CD4-positive, alpha-beta T cell treated with Interferon gamma for 1 hour (primary cell): Measurements from ENCODE around the gene RBP3.
"Not testable (repeated sequence)": the region's sequence is repeated elsewhere in the genome, so short reads cannot be mapped to it uniquely, and the experiment has no call there.

Experiments
- DNase-seq: peaks from one replicate; pipeline ENCODE4 v3.0.0-alpha.2; 2020

The RBP3 gene

DNA sequence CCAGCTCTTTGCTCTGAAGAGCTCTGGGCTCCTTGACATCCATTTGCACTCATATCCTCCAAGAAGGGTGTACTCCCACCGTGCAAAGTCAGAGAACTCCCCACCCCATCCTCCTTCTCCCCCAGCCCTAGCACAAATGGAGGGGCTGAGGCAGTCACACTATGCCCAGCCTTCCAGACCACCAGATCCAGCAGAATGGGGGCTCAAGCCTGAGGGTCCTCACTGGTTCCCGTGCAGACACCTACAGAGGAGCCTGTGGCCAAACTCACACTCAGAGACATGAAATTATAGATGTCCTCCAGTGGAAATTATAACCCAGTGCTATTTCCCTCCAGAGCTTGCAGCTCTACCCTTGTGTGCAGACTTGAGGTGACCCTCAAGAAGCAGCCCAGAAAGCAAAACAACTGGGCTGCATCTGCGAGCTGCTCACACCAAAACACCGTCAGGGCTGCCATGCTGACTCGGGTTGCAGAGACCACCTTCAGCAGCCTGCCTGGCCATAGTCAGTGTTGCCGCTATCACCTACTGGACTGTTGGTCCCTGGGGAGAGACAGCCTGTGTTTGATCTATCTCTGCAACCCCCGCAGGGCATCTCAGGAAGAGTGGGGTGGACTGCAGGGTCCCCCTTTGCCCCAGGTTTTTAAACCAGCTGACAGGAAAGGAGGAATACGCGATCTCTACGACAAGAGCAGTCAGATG, 28.5 kb downstream of the RBP3 start:
- no peak for DNase-seq

- no peak for DNase-seq
Observed at GRCh38 chr10:47378183-47378510, 30.0 kb downstream of the RBP3 start.

DNA sequence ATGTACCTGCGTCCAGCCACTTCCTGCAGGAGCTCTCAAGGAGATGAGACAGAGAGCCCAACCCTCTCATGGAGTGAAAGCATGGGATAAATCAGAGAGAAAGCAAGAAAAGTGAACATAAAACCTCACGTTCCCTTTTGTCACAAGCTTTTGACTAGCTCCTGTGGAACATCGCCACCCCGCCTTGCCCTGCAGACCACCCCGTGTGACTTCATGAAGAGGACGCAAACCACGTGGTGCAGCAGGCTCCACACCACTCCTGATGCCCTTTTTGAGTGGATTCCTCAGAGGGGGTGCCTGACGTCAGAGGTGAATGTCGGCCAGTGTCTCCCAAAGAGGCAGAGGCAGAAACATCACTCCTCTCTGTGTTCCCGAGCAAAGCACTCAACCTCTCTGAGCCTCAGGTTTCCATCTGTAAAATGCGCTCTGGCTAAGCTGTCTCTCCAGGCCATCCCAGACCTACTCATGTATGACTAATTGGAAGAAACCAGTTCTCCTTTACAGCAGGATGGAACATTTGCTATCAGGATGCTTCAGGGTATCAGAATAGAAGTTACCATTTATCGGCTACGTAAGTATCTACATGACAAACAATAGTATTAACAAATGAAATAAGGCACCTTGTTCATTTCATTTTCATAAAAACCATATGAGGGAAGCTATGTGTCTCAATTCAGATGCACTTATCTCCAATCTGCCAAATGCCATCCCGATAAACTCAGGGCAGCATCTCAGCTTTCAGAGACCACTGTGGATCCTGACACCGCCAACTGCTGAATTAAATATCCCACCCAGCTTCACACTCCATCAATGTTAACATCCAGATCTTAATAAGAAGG, 30.7 kb downstream of the RBP3 start:
- no peak for DNase-seq

- DNase-seq = no peak
Observed at GRCh38 chr10:47379445-47379785, 31.3 kb downstream of the RBP3 start.

- DNase-seq = no peak
Observed at GRCh38 chr10:47379901-47380300, 31.7 kb downstream of the RBP3 start.

DNA sequence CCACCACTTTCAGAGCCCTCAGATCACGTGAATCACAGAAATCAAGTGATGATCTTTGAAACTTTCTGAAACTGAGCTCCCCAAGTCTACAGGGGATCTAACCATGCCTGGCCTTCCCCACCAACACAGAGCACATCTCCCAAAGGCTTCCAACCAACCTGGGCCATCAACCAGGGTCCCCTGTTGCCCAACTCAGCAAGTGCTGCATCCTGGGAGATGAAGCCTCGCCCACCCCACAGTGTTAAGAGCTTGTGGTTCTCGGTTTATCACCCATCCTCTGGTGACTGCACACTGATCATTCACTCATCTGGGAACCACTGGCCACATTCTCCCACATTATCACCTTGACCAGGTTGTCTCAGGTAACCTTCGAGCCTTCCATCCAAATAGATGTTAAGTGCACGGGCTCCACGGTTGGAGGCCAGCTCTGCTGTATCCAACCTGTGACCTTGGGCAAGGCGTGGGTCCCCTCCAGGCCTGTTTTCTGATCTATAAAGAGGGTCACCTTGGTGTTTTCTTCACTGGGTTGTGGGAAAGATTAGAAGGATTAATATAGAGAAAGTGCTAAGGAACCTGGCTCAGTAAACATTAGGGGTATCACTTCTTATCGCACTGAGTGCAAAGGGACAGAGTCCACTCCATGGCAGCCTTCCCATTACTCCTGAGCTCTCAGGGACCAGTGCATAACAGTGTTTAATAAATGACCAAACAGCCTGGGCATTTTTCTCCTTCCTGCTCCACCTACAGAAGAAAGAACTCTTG, 32.4 kb downstream of the RBP3 start:
- DNase-seq = no peak

DNA sequence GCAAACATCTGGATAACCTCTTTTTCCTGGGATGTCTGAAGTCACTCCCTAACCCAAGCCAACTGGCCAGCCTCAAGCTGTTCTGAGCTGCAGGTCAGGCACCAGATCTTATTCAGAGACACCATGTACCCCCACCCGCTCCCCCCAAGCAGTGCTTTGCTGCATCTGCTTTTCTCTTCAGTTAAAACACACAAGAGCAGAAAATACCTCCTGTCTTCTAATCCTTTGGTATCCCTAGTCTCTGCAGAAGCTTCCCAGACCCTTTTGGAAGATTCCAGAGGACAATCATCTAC, 32.9 kb downstream of the RBP3 start:
- DNase-seq = no peak

DNA sequence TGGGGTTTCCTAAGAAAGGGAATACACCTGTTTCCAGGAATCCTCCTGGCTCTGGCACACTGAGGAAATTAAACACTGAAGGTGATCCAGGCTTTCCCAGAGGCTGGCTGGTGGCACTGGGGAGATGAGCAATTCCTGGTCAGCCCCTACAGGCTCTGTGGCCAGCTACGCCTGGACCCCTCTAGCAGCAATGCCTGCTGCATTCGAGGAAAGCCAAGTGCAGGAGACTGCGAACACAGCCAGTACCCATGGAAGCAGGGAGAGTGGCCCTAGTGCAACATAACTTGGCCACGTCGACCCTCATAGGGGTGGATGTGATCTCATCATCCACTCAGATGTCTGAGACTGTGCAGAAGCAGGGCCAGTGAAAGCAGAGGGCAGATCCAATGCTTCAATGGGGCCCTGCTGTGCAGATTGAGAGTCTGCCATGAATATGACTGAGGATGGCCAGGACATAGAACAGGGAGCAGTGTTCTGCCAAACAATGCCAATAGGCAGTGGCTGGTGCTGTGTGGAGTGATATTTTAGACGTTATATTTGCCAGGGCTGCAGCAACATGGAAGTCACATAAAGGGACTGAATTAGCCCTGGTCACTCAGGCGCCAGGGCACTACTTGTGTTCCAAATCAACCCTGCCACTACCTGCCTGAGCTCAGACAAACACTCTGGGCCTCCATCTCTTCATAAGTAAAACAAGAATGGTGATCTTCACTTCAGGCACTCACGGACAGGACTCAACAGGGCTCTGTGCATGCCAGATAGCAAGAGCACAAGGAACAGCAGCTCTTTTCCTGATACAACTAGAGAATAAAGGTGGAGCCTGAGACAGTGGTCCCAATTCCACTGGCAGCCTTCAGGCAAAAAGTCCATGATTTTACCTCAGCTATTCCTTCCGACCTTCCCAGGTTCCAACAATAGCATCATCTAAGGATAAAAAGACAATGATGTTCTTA, 33.5 kb downstream of the RBP3 start:
- DNase-seq = no peak

- no peak for DNase-seq
Observed at GRCh38 chr10:47383261-47384147, 35.3 kb downstream of the RBP3 start.

- DNase-seq = peak; percentile 67
Observed at GRCh38 chr10:47384148-47384921, 36.2 kb downstream of the RBP3 start, which contains the start of gene ZNF488. Gene ZNF488 (minus strand): TSS chr10:47384293. CDS start chr10:47368829, 15,464 bp downstream.

GRCh38 chr10:47386104-47386503, 37.9 kb downstream of the RBP3 start:
- not testable (repeated sequence) for DNase-seq

DNA sequence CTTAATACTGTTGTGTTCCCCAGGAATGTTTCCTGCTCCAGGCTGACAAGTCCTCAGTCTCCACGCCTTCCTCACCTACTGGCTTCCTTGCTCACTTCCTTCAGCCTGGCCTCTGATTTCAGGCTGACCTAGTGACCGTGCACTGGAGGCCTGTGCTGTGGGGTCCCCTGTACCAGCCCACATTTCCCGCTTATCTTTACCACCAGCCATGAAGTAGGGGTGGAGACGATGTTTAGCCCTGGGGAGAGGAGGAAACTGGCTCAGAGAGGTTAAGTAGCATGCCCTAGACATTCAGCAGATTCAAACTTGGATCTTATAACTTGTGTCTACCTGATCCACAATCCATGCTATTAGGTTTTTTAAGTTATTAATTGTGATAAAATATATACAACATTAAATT, 40.7 kb downstream of the RBP3 start:
- DNase-seq = no peak

GRCh38 chr10:47389619-47390018, 41.5 kb downstream of the RBP3 start:
- DNase-seq = no peak

- DNase-seq = no peak
Observed at GRCh38 chr10:47396311-47396717, 48.2 kb downstream of the RBP3 start.

- no peak for DNase-seq
Observed at GRCh38 chr10:47397256-47397655, 49.1 kb downstream of the RBP3 start.

DNA sequence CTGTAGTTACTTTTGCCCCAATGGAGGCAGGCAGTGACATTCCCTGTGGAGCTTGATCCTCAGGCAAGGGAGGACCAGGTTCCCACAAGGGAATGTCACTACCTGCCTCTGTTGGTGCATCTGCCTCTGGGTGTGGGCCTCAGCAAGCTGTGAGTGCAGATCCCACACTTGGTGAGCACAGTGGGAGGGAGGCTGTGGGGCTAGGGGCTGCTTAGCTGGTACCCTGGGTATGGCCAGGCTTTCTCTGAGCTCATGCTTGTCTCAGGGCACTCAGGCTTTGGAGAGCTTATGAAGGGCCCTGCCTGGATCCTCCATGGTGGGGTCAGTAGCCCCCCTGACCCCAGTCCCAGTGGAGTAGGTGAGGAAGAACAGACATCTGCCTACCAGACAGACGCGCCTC, 52.1 kb downstream of the RBP3 start:
- DNase-seq = no peak

- no peak for DNase-seq
Observed at GRCh38 chr10:47400786-47401185, 52.6 kb downstream of the RBP3 start.

- DNase-seq = no peak
Observed at GRCh38 chr10:47401210-47401609, 53.0 kb downstream of the RBP3 start.

- no peak for DNase-seq
Observed at GRCh38 chr10:47401874-47402640, 53.9 kb downstream of the RBP3 start.

- DNase-seq = no peak
Observed at GRCh38 chr10:47402641-47403301, 54.6 kb downstream of the RBP3 start.
